ENCODE results near the gene FTSJ3. TPM values are rescaled to one million over a fixed set of nuclear protein-coding genes. Genes with fewer than 3 reads are reported as not detected.

FTSJ3 gene
- total RNA-seq, 1 donor from 2014 or later: 37.4 TPM

- Histone ChIP-seq H3K9me3 (no peaks in the 10 kb centered on the region), H3K4me1 (peaks cover 30% of the 10 kb centered on the region), H3K36me3 (peaks cover 57% of the 10 kb centered on the region), H3K27me3 (ENCODE audit: low read depth) (no peaks in the 10 kb centered on the region), H3K27ac (no peak overlapping the region), H3K4me3 (no peak overlapping the region)
- DNase-seq (no peak), ATAC-seq (no peak)
- no peak for TF ChIP-seq CTCF (IDR thresholded peaks at IDR 0.05)
- intact Hi-C loops (cut with DNase I): no loop called here
Observed at GRCh38 chr17:63783522-63783921, 43.9 kb downstream of the FTSJ3 start.

GRCh38 chr17:63780928-63781327, 46.5 kb downstream of the FTSJ3 start:
- DNase-seq (no peak), ATAC-seq (peak; percentile 43 to 62)
- no peak for TF ChIP-seq CTCF (IDR thresholded peaks at IDR 0.05)
- H3K4me1 ChIP-seq: peaks cover 53% of the 10 kb centered on the region
- no peak overlapping the region for H3K27ac ChIP-seq
- intact Hi-C loops (cut with DNase I): no loop called here
- H3K36me3 ChIP-seq: peaks cover 50% of the 10 kb centered on the region
- H3K9me3 ChIP-seq: no peaks in the 10 kb centered on the region
- H3K27me3 ChIP-seq (ENCODE audit: low read depth): no peaks in the 10 kb centered on the region
- no peak overlapping the region for H3K4me3 ChIP-seq

- H3K4me3 ChIP-seq: no peak overlapping the region
- peaks cover 47% of the 10 kb centered on the region for H3K36me3 ChIP-seq
- ATAC-seq (peak; percentile 38 to 57), DNase-seq (no peak)
- no peak for TF ChIP-seq CTCF (IDR thresholded peaks at IDR 0.05)
- intact Hi-C loops (cut with DNase I): no loop called here
- peaks cover 57% of the 10 kb centered on the region for H3K4me1 ChIP-seq
- H3K9me3 ChIP-seq: no peaks in the 10 kb centered on the region
- no peaks in the 10 kb centered on the region for H3K27me3 ChIP-seq (ENCODE audit: low read depth)
- H3K27ac ChIP-seq: no peak overlapping the region
Observed at GRCh38 chr17:63780507-63780906, 47.0 kb downstream of the FTSJ3 start.

GRCh38 chr17:63775420-63775819, 52.0 kb downstream of the FTSJ3 start:
- DNase-seq (no peak), ATAC-seq (no peak)
- Histone ChIP-seq H3K4me1 (peaks cover 61% of the 10 kb centered on the region), H3K27me3 (ENCODE audit: low read depth) (no peaks in the 10 kb centered on the region), H3K27ac (peak overlapping the region; percentile 96), H3K36me3 (peaks cover 30% of the 10 kb centered on the region), H3K9me3 (no peaks in the 10 kb centered on the region), H3K4me3 (peak overlapping the region; percentile 87)
- intact Hi-C loops (cut with DNase I): no loop called here
- no peak for TF ChIP-seq CTCF (IDR thresholded peaks at IDR 0.05)

GRCh38 chr17:63774969-63775265, 52.5 kb downstream of the FTSJ3 start:
- peaks cover 63% of the 10 kb centered on the region for H3K4me1 ChIP-seq
- peak overlapping the region; percentile 87 for H3K4me3 ChIP-seq
- DNase-seq: no peak
- ATAC-seq: no peak
- H3K27me3 ChIP-seq (ENCODE audit: low read depth): no peaks in the 10 kb centered on the region
- H3K9me3 ChIP-seq: no peaks in the 10 kb centered on the region
- intact Hi-C loops (cut with DNase I): no loop called here
- no peak for TF ChIP-seq CTCF (IDR thresholded peaks at IDR 0.05)
- peaks cover 30% of the 10 kb centered on the region for H3K36me3 ChIP-seq
- peak overlapping the region; percentile 96 for H3K27ac ChIP-seq
